NCI-H226 (cell line): ENCODE results near the gene ATP5MC2.
"Not testable (repeated sequence)": the region's sequence is repeated elsewhere in the genome, so short reads cannot be mapped to it uniquely, and the experiment has no call there.

ENCODE experiments used
- DNase-seq: peaks from one replicate; pipeline ENCODE4 v3.0.0-alpha.2; 2015

The ATP5MC2 gene

GRCh38 chr12:53644133-53644532 is 31.8 kb downstream of the ATP5MC2 start:
- no peak for DNase-seq

GRCh38 chr12:53643232-53643979 is 32.5 kb downstream of the ATP5MC2 start:
- DNase-seq: no peak

- no peak for DNase-seq
These were observed 37.8 kb downstream of the ATP5MC2 start for GRCh38 chr12:53638057-53638456.

GRCh38 chr12:53636641-53637040 is 39.2 kb downstream of the ATP5MC2 start:
- DNase-seq: no peak

GRCh38 chr12:53635708-53636107 is 40.2 kb downstream of the ATP5MC2 start:
- not testable (repeated sequence) for DNase-seq

GRCh38 chr12:53631721-53632120 is 44.2 kb downstream of the ATP5MC2 start:
- no peak for DNase-seq

- no peak for DNase-seq
These were observed 48.0 kb downstream of the ATP5MC2 start for GRCh38 chr12:53627919-53628318.

GRCh38 chr12:53626702-53627169 is 49.1 kb downstream of the ATP5MC2 start:
- DNase-seq: no peak

- DNase-seq: peak; percentile 95
These were observed 49.8 kb downstream of the ATP5MC2 start, which contains the start of gene ATF7 for GRCh38 chr12:53625946-53626701. ATF7 (minus strand) TSS chr12:53626382; CDS start chr12:53601000, 25,382 bp downstream.

GRCh38 chr12:53625373-53625945 is 50.4 kb downstream of the ATP5MC2 start:
- DNase-seq: no peak

- DNase-seq: no peak
These were observed 50.9 kb downstream of the ATP5MC2 start for GRCh38 chr12:53624956-53625355.

- DNase-seq: no peak
These were observed 51.4 kb downstream of the ATP5MC2 start for GRCh38 chr12:53624458-53624857.

- DNase-seq: no peak
These were observed 52.1 kb downstream of the ATP5MC2 start for GRCh38 chr12:53623548-53624385.

GRCh38 chr12:53622724-53623123 is 53.2 kb downstream of the ATP5MC2 start:
- DNase-seq: no peak

GRCh38 chr12:53618275-53618674 is 57.6 kb downstream of the ATP5MC2 start:
- no peak for DNase-seq

- DNase-seq: no peak
These were observed 58.2 kb downstream of the ATP5MC2 start for GRCh38 chr12:53617700-53618099.

GRCh38 chr12:53616950-53617349 is 58.9 kb downstream of the ATP5MC2 start:
- DNase-seq: no peak
